Right lobe of liver (tissue), 4 donors: Measurements from ENCODE around the gene RGS14.

Source experiments
- POLR2A ChIP-seq: fragments of 450-650 bp; IDR thresholded peaks from one replicate; pipeline ENCODE4 v1.6.1; 2017; ENCODE audit warnings: antibody characterized with exemption, mild to moderate bottlenecking
- TF ChIP-seq, protein P1 (sequence below), 4 donors: fragments of 200-600 bp in 3 of 4; fragments of 450-650 bp in 1 of 4; IDR thresholded peaks; one replicate each; pipeline versions ENCODE4 v1.5.1 to v1.8.0; 2016 to 2022; ENCODE audit warnings: antibody characterized with exemption in 4 of 4, mild to moderate bottlenecking in 2 of 4
- donor health status: DM: no; HTN: no; CAD: no.
- donor health status: DM: no; HTN: no; CAD: no.
- donor health status: DM: no; HTN: yes; CAD: no.

DNA sequence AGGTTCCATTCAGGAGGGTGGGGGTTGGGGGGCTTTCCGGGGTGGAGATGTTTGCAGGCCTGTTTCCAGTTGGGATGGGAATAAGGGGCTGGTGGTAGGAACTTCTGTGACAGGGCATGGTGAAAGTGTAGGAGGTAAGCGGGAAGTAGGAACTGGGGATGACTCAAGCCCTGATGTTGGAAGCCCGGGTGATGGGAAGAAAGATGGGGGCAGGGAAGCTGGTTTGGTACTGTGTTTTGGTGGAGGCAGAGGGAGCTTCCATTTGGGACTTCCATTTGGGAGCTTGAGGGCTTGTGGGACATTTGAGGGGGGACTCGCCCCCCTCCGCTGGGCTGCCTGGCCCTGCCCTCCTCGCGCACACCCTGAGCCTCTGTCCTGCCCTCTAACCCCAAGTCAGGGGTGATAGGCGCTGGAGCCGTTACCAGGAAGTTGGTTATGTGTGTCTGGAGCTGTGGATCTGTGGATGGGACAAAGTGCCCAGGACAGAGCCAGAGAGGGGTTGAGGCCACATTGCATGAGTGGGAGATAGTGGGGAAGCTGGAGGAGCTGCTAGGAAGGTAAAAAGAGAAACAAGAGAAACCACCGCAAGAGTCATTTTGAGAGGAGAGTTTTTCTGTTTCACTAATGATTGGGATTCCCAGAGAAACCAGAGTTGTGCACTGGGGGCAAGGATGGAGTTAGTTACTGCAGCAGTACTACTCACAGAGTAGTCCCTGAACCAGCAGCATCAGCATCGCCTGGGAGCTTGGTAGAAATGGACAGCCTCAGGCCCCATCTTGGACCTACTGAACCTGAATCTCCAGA is 6.6 kb downstream of the RGS14 start:
- TF ChIP-seq, protein P1, sequence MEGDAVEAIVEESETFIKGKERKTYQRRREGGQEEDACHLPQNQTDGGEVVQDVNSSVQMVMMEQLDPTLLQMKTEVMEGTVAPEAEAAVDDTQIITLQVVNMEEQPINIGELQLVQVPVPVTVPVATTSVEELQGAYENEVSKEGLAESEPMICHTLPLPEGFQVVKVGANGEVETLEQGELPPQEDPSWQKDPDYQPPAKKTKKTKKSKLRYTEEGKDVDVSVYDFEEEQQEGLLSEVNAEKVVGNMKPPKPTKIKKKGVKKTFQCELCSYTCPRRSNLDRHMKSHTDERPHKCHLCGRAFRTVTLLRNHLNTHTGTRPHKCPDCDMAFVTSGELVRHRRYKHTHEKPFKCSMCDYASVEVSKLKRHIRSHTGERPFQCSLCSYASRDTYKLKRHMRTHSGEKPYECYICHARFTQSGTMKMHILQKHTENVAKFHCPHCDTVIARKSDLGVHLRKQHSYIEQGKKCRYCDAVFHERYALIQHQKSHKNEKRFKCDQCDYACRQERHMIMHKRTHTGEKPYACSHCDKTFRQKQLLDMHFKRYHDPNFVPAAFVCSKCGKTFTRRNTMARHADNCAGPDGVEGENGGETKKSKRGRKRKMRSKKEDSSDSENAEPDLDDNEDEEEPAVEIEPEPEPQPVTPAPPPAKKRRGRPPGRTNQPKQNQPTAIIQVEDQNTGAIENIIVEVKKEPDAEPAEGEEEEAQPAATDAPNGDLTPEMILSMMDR (IDR thresholded peaks at IDR 0.05) = no peak
- no peak for TF ChIP-seq POLR2A
